Epidermal melanocyte (primary cell): Measurements from ENCODE around the gene GNRHR.

Source experiments
- DNase-seq: peaks from one replicate; pipeline ENCODE4 v3.0.0; 2011; ENCODE audit warnings: low spot score; ENCODE audit not compliant: insufficient read length

GNRHR gene

GRCh38 chr4:67700116-67700737, 54.0 kb downstream of the GNRHR start:
- DNase-seq: no peak

DNA sequence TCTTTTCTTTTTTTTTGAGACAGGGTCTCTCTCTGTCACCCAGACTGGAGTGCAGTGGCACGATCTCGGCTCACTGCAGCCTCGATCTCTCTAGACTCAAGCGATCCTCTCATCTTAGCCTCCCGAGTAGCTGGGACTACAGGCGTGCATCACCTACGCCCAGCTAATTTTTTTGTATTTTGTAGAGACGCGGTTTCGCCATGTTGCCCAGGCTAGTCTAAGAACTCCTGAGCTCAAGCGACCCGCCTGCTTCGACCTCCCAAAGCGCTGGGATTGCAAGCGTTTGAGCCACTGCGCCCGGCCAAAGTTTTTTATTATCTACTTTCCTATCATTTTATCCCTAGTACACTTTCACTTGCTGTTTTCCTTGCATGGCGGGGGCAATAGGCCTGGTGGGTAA, 54.6 kb downstream of the GNRHR start:
- no peak for DNase-seq

- DNase-seq: no peak
Measured at GRCh38 chr4:67697860-67698687, 56.1 kb downstream of the GNRHR start.

DNA sequence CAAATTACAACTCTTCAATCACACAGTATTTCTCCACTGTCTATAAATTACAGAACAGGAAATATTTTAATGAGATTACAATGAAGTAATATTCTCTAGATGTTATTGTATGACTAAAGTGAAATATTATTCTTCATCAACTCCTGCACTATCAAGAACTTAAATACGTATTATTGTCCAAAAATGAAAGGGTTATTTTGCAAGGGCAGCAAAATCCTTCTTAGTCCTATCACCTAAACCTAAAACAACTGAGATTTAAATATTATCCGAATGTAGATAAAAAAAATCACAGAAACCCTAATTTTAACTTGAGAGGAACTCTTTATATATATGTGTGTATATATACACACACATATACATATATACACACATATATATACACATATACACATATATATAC, 58.1 kb downstream of the GNRHR start:
- DNase-seq: no peak

GRCh38 chr4:67694662-67695061, 59.5 kb downstream of the GNRHR start:
- no peak for DNase-seq

DNA sequence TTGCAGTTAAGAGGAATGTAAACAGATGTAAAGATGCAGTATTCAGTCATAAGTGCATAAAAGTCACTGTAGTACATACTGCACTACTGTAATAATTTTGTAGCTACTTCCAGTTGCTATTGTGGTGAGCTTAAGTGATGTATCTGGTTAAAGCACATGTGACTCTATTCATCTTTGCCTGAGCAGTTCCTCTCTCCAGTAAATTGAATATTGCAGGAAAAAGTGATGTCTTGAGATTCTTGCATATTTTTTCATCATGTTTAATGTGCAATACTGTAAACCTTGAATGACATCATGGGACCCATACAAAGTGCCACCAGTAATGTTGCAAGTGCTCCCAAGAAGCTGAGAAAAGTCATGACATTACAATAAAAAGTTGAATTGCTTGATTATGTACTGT, 62.9 kb downstream of the GNRHR start:
- DNase-seq: no peak
